ENCODE results near the gene PCNX1.

DNA sequence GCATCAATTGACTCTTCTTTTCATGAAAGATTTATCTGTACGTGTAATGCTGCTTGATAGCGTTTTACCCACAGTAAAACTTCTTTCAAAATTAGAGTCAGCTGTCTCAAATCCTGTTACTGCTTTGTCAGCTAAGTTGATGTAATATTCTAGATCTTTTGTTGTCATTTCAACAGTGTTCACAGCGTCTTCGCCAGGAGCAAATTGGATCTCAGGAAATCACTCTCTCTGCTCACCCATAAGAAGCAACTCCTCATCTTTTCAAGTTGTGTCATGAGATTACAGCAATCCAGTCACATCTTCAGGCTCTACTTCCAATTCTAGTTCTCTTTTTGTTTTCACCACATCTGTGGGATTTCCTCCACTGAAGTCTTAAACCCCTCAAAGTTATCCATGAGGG lies 9.5 kb downstream of the PCNX1 start:
- TF ChIP-seq, protein P1, sequence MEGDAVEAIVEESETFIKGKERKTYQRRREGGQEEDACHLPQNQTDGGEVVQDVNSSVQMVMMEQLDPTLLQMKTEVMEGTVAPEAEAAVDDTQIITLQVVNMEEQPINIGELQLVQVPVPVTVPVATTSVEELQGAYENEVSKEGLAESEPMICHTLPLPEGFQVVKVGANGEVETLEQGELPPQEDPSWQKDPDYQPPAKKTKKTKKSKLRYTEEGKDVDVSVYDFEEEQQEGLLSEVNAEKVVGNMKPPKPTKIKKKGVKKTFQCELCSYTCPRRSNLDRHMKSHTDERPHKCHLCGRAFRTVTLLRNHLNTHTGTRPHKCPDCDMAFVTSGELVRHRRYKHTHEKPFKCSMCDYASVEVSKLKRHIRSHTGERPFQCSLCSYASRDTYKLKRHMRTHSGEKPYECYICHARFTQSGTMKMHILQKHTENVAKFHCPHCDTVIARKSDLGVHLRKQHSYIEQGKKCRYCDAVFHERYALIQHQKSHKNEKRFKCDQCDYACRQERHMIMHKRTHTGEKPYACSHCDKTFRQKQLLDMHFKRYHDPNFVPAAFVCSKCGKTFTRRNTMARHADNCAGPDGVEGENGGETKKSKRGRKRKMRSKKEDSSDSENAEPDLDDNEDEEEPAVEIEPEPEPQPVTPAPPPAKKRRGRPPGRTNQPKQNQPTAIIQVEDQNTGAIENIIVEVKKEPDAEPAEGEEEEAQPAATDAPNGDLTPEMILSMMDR (IDR thresholded peaks at IDR 0.05), result no peak
- TF ChIP-seq POLR2A (IDR thresholded peaks at IDR 0.05), result no peak

Measured in adrenal gland (tissue), 5 donors.